GM12872 (cell line): ENCODE results near the gene MACROD1.

Source experiments
- TF ChIP-seq, protein P1 (sequence below): IDR thresholded peaks from 3 replicates; pipeline ENCODE4 v1.5.1; 2011; ENCODE audit warnings: low read depth, mild to moderate bottlenecking, low read length, moderate library complexity; ENCODE audit not compliant: insufficient read depth

Gene MACROD1

DNA sequence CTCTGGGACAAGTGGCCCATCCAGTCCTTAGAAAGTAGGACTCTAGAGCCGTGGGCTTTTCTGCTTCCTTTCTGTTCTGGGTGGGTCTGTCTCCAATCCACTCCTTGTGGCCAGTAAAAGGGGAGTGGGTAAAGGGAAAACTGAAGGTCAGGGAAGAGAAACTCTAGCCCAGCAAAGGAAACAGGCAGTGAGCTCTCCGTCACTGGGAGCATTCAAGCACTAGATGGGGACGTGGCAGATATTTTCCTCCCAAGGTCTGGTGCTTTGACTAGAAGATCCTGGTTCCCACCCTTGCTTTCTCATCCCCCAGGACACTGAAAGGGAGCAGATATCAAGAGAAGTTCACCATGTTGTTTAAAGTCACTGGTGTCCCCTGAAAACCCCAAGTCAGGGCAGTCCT lies 42.2 kb downstream of the MACROD1 start:
- TF ChIP-seq, protein P1, sequence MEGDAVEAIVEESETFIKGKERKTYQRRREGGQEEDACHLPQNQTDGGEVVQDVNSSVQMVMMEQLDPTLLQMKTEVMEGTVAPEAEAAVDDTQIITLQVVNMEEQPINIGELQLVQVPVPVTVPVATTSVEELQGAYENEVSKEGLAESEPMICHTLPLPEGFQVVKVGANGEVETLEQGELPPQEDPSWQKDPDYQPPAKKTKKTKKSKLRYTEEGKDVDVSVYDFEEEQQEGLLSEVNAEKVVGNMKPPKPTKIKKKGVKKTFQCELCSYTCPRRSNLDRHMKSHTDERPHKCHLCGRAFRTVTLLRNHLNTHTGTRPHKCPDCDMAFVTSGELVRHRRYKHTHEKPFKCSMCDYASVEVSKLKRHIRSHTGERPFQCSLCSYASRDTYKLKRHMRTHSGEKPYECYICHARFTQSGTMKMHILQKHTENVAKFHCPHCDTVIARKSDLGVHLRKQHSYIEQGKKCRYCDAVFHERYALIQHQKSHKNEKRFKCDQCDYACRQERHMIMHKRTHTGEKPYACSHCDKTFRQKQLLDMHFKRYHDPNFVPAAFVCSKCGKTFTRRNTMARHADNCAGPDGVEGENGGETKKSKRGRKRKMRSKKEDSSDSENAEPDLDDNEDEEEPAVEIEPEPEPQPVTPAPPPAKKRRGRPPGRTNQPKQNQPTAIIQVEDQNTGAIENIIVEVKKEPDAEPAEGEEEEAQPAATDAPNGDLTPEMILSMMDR: no peak

DNA sequence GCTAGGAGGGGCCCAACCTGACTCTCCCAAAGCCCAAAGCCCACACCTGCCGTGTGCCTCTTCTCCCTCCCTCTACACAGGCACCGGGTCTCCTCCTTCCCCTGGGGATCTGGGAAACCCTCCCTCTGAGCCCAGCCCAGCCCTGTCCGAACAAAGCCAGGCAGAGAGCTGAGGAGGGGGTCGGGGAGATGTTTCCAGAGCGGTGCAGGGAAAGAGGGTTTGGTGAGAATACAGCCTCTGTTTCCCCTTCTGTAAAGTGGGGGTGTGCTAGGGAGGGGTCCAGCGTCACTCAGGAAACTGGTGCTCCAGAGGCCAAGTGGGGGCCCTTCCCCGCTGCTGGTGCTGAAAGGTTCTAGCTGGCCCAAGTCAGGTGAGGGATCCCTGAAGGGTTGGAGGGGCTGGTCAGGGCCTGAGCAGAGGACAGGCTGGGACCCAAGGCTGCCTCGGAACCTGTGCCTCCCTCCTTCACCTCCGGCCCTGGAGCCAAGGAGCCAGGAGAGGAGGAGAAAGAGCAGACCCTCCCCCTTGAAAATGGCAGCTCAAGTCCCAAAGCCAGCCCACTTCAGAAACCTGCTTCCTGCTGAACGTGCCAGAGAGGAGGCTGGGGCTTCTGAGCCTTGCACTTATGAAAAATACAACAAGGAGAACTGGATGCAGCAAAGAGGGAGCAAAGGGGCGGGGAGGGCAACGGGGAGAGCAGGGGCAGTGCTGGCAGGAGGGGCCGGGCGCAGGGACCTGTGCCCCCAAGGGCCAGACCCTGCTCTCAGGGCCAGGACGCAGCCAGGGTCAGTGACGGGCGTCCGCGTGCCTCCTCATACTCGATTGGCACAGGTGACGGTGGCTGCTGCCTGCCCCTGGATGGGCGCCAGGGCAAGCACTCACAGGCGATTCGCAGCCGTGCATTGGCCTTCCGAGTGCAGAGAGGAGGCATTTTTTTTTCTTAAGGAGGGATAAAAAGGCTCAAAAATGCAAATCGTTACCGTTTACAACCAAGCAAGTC lies 43.2 kb downstream of the MACROD1 start:
- TF ChIP-seq, protein P1: no peak

DNA sequence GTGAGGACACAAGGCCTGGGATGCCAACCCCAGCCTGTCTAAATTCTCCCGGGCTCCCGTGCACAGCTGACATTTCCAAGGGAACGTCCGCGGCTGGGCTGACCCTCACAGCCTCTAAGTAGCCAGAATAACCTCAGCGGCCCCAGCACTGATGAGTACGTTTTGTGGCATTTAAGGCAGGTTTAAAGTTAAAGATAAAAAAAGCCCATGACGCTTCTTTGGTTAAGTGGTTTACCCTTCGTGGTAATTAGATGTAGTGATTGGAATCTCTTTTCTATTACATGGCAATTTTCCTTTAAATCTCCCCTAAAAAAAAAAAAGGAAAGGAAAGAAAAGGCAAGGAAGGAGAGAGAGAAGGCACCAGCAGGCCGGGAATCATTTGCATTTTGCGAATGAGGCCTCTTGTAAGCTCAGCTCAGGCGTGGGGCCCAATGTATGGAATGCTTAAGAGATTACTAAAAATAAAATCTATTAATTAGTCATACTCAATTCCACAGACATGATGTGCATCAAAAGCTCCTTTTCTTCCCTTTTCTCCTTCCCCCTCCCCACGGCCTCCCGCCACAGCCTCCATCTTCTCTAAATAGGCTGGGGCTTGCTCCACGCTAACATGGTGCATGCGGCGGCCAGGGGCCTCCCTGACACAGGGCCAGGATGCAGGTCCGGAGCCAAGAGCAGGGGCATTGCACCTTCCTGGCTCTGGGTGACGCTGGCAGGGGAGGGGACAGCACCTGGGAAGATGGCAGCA lies 44.1 kb downstream of the MACROD1 start:
- TF ChIP-seq, protein P1: no peak

DNA sequence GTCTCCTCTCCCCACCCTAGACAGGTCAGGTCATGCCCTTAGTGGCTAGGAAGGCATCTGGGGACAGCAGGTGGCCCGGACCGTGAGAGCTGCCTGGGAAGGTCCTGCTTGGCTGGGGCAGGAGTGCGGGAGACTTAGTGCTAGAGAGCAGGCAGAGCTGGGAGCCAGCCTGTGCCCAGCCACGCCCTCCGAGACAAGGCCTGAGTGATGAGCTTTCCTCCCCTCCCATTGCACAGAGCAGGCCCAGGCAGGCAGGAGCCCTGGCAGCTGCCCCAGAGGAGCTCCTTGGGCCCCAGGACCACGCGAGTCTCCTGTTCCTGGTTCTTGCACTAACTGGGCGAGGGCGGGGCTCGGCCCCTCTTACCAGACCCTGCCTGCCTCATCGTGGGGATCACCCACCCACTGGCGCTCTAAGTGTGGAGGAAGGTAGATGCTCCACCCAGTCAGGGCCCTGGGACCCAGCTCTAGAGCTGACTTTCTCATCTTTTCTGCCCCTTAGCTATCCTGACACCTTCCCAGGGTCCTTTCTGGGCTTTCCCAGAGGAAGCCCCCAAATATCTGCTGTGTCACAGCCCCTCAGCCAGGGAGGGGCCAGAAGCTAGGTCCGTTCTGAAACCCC lies 44.9 kb downstream of the MACROD1 start:
- TF ChIP-seq, protein P1: no peak

DNA sequence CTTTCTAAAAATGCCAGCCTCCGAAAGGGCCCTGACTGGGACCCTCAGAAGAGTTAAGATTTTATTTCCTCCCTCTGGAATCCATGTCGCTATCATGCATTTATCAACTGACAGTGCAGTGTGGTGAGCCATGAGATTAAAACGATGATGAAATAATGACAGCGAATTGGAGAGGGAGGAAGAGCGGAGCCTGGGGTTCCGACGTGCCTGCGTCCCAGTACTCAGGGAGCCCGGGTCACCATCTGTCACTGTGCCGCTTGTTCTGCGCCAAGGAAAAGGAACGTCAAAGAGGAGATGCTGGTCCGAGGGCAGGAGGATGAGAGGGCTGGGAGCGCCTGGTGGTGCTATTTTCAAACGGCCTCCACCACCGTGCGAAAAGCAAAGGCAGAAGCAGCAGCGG lies 46.2 kb downstream of the MACROD1 start:
- TF ChIP-seq, protein P1: no peak

DNA sequence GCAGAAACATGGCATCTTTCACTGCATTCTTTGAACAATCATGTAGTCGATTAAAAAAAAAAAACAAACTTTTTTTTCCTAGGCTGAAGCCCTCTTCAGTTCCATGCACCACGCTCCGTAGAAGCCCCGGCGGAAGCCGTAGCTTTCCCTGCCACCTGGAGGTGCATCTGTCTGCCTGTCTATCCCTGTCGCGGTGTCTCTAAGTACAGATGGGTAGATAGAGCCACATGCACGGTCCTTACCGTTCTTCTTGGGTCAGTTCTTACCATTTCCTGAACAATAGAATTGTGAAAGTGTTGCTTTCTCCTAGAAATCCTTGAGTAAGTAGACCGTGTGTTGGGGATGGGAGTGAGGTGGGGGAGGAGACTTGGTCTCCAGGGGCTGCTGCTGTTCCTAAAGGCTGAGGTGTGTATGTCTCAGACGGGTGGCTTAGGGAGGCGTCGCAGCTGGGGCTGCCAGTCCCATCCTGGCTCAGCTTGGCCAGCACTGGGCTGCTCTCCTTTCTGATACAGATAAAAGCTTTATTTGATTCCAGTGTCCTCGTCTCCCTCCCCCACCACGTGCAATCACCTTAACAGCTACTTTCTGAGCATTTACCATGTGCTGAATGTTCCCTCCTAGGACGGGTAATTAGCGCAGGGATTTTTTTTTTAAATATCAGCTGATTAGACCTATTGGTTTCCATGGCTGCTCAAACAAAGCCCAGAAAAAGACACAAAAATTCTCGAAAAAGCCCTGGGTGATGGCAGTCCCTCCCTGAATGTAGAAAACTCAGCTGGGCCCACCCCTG lies 46.8 kb downstream of the MACROD1 start:
- TF ChIP-seq, protein P1: no peak
